ENCODE measurements around the gene EXOC2.

The EXOC2 gene

GRCh38 chr6:470051-470900, 222.7 kb downstream of the EXOC2 start:
- no peak overlapping the region for H3K4me3 ChIP-seq (replicated peaks; ENCODE audit: low read depth, low read length)
- no peak for TF ChIP-seq CTCF (IDR thresholded peaks at IDR 0.05; ENCODE audit: low read length, missing control alignments)
- no peak for DNase-seq (ENCODE audit: low read depth)

GRCh38 chr6:467671-468082, 225.3 kb downstream of the EXOC2 start:
- no peak for TF ChIP-seq CTCF (IDR thresholded peaks at IDR 0.05; ENCODE audit: low read length, missing control alignments)
- no peak overlapping the region for H3K4me3 ChIP-seq (replicated peaks; ENCODE audit: low read depth, low read length)
- no peak for DNase-seq (ENCODE audit: low read depth)

DNA sequence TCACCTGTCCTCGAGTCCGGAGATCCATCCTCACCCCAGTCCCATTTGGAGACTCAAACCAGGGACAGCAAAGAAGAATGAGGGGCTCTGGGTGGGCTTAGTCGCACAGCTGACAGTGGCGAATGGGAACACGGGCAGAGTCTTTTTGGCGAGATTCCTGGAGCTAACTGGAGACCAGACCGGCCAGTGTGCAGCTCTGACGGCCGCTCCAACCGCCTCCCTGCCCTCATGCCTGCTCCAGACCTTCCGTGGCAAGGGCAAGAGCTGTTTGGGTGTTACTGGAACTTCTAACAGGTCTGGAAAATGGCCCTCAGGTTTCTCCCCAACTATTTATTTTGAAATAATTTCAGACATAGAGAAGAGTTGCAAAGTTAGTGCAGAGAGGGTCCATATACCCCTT, 225.8 kb downstream of the EXOC2 start:
- TF ChIP-seq CTCF (IDR thresholded peaks at IDR 0.05; ENCODE audit: low read length, missing control alignments) = no peak
- DNase-seq (ENCODE audit: low read depth) = no peak
- H3K4me3 ChIP-seq (replicated peaks; ENCODE audit: low read depth, low read length) = no peak overlapping the region

DNA sequence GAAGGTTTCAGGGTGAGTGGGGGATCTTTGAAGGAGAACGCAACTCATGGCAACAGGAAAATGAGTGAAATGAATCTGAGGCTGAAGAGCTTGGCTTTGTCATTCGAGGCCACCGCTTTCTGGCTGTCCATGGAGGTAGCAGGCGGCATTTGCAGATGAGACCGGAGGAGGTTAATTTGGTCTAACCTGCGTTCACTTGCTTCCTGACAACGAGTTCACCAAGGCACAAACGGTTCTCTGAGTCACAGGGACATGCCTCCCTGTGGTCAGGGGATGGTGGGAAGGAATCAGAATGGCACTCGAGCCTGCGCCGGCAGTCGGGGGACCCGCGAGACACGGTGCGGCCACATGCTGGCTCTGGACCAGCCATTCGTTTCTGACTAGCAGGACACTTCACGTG, 226.4 kb downstream of the EXOC2 start:
- no peak for DNase-seq (ENCODE audit: low read depth)
- no peak for TF ChIP-seq CTCF (IDR thresholded peaks at IDR 0.05; ENCODE audit: low read length, missing control alignments)
- no peak overlapping the region for H3K4me3 ChIP-seq (replicated peaks; ENCODE audit: low read depth, low read length)

DNA sequence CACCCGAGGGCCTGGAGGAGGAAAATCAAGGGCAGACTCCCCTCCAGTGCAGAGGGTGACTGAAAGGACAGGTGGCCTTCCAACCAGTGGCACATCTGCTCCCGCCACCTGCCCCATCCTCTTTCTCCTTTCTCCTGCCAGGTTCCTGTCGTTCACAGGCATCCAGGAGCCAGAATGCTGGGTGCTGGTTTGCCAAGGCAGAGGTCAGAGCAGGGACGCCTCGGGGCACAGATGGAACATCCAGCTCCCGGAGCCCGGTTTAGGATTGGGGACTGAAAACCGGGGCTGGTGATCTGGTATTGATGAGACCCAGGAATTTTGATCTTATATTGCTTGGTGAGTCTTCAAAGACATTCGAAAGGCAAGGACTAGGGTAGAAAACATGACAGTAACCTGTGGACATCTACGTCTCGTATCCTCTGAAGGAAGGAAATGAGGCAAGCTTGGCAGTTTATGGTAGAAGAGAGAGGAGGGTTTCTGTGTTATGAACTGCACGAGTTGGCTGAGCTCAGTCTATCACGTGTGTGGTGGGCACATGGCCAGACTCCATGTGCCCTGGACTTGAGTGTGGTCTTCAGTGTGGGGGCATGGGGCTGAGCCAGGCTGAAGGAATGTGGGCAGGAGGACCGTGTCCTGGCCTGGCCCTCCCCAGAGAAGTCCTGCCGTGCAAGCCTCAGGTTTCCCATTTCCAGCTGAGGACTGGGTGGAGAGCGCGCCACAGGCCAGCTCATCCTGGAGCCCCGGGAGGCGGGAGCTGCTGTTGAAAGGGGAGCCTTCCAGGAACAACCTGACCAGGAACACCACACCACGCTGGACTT, 227.2 kb downstream of the EXOC2 start:
- no peak for TF ChIP-seq CTCF (IDR thresholded peaks at IDR 0.05; ENCODE audit: low read length, missing control alignments)
- H3K4me3 ChIP-seq (replicated peaks; ENCODE audit: low read depth, low read length) = no peak overlapping the region
- no peak for DNase-seq (ENCODE audit: low read depth)

GRCh38 chr6:456887-457286, 236.1 kb downstream of the EXOC2 start:
- no peak overlapping the region for H3K4me3 ChIP-seq (replicated peaks; ENCODE audit: low read depth, low read length)
- DNase-seq (ENCODE audit: low read depth) = no peak
- TF ChIP-seq CTCF (IDR thresholded peaks at IDR 0.05; ENCODE audit: low read length, missing control alignments) = no peak
